ENCODE results near the gene ACAD10.
"Not testable (repeated sequence)": the region's sequence is repeated elsewhere in the genome, so short reads cannot be mapped to it uniquely, and the experiment has no call there.

Gene ACAD10

GRCh38 chr12:111685811-111686573 is at the start of gene ACAD10, which contains the start of gene BRAP:
Gene ACAD10 (plus strand): TSS chr12:111686053. CDS start chr12:111692710, 6,657 bp downstream.
Gene BRAP (minus strand): TSS chr12:111685956. CDS start chr12:111685792, 164 bp downstream.
- peak; percentile 91 for DNase-seq

GRCh38 chr12:111636209-111636945 is 49.5 kb upstream of the ACAD10 start:
- DNase-seq, result no peak

GRCh38 chr12:111638556-111638955 is 47.3 kb upstream of the ACAD10 start:
- no peak for DNase-seq

GRCh38 chr12:111640506-111640905 is 45.3 kb upstream of the ACAD10 start:
- DNase-seq, result no peak

GRCh38 chr12:111642681-111643426 is 43.0 kb upstream of the ACAD10 start:
- no peak for DNase-seq

GRCh38 chr12:111643427-111643826 is 42.4 kb upstream of the ACAD10 start:
- no peak for DNase-seq

- DNase-seq, result no peak
Observed at GRCh38 chr12:111645433-111645832, 40.4 kb upstream of the ACAD10 start.

- DNase-seq, result no peak
Observed at GRCh38 chr12:111650912-111651311, 34.9 kb upstream of the ACAD10 start.

GRCh38 chr12:111652530-111652929 is 33.3 kb upstream of the ACAD10 start:
- not testable (repeated sequence) for DNase-seq

GRCh38 chr12:111653596-111653995 is 32.3 kb upstream of the ACAD10 start:
- DNase-seq, result no peak

- no peak for DNase-seq
Observed at GRCh38 chr12:111655356-111655755, 30.5 kb upstream of the ACAD10 start.

GRCh38 chr12:111656016-111656415 is 29.8 kb upstream of the ACAD10 start:
- no peak for DNase-seq

- DNase-seq, result no peak
Observed at GRCh38 chr12:111664499-111664898, 21.4 kb upstream of the ACAD10 start.

GRCh38 chr12:111664961-111665865 is 20.6 kb upstream of the ACAD10 start:
- DNase-seq, result no peak

- DNase-seq, result no peak
Observed at GRCh38 chr12:111672822-111673381, 13.0 kb upstream of the ACAD10 start.

GRCh38 chr12:111673503-111673902 is 12.3 kb upstream of the ACAD10 start:
- DNase-seq, result no peak

GRCh38 chr12:111677186-111677585 is 8.7 kb upstream of the ACAD10 start:
- DNase-seq, result no peak

- not testable (repeated sequence) for DNase-seq
Observed at GRCh38 chr12:111684485-111685198, 1.2 kb upstream of the ACAD10 start.

- no peak for DNase-seq
Observed at GRCh38 chr12:111685322-111685810, 487 bp upstream of the ACAD10 start.

GRCh38 chr12:111686574-111687105 is 787 bp downstream of the ACAD10 start:
- no peak for DNase-seq

GRCh38 chr12:111687255-111687654 is 1.4 kb downstream of the ACAD10 start:
- no peak for DNase-seq

Data from activated CD4-positive, alpha-beta T cell treated with anti-CD3 and anti-CD28 coated beads, Interleukin-2, amount 50 U/mL, for 1 hour (primary cell).